ENCODE measurements around the gene AKAP13. TPM values are rescaled to one million over a fixed set of nuclear protein-coding genes. Genes with fewer than 3 reads are reported as not detected.

Gene AKAP13
- total and polyA plus RNA-seq, 2 of the 13 experiments (the other 11 are each of a cell fraction or from before 2014, with no cell fraction given): 6.7 to 27.1 TPM

GRCh38 chr15:85767785-85768529, 387.6 kb downstream of the AKAP13 start:
- CTCF ChIA-PET (ENCODE audit: low intra/inter-chr PET ratio, low total read pairs): no interaction called here
- FAIRE-seq: no peak
- no peak for DNase-seq (ENCODE audit: low spot score)

More at GRCh38 chr15:85767785-85768529, 387.6 kb downstream of the AKAP13 start:
- intact Hi-C loops (cut with micrococcal nuclease; ENCODE audit: unreplicated experiment) (no loop called here), in situ Hi-C loops (cut with HindIII; ENCODE audit: extremely low pct_ligation_motif_present, low pct_unique_long_range_greater_than_20kb) (no loop called here)
- H3K4me3 ChIP-seq (replicated peaks in 1 of 3; ENCODE audit: insufficient read depth in 1 of 3, low read depth in 2 of 3, low read length in 3 of 3): no peak overlapping the region
- no peaks in the 10 kb centered on the region for H4K20me1 ChIP-seq (ENCODE audit: insufficient read depth, low read length)
- no peak overlapping the region for H2AFZ ChIP-seq (ENCODE audit: low read length)
- no peak overlapping the region for H3K4me2 ChIP-seq (ENCODE audit: low read depth, low read length)
- H3K36me3 ChIP-seq (replicated peaks in 1 of 2; ENCODE audit: control insufficient read depth in 1 of 2, insufficient read depth in 2 of 2, low read length in 2 of 2): peaks cover 6 to 7% of the 10 kb centered on the region in 2 experiments; a peak in 4 of 5 replicates
- no peak overlapping the region for H3K9ac ChIP-seq (ENCODE audit: insufficient read depth, low read depth, low read length)
- H3K9me3 ChIP-seq (ENCODE audit: low read length): no peaks in the 10 kb centered on the region
- H3K27ac ChIP-seq (ENCODE audit: extremely low read length, insufficient read depth, low read length): no peak overlapping the region
- 94% methylated on average over 17 of the region's 26 CpGs for WGBS (ENCODE audit: low lambda C conversion rate)
- ATAC-seq: no peak
- H3K79me2 ChIP-seq (ENCODE audit: insufficient read depth, low read length): peaks cover 14% of the 10 kb centered on the region
- H3K27me3 ChIP-seq (ENCODE audit: control insufficient read depth in 1 of 2, insufficient read depth in 2 of 2, low read length in 2 of 2): no peaks in the 10 kb centered on the region
- peak; percentile 23; the same call in 1 of the 2 replicates for TF ChIP-seq ZBTB33 (CRISPR knock-in tag; IDR thresholded peaks at IDR 0.05)
- TF ChIP-seq, protein P1, sequence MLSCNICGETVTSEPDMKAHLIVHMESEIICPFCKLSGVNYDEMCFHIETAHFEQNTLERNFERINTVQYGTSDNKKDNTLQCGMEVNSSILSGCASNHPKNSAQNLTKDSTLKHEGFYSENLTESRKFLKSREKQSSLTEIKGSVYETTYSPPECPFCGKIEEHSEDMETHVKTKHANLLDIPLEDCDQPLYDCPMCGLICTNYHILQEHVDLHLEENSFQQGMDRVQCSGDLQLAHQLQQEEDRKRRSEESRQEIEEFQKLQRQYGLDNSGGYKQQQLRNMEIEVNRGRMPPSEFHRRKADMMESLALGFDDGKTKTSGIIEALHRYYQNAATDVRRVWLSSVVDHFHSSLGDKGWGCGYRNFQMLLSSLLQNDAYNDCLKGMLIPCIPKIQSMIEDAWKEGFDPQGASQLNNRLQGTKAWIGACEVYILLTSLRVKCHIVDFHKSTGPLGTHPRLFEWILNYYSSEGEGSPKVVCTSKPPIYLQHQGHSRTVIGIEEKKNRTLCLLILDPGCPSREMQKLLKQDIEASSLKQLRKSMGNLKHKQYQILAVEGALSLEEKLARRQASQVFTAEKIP (CRISPR knock-in tag; IDR thresholded peaks at IDR 0.05; ENCODE audit: borderline replicate concordance): no peak
- TF ChIP-seq, protein P2, sequence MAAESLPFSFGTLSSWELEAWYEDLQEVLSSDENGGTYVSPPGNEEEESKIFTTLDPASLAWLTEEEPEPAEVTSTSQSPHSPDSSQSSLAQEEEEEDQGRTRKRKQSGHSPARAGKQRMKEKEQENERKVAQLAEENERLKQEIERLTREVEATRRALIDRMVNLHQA (CRISPR knock-in tag; IDR thresholded peaks at IDR 0.05): no peak
- TF ChIP-seq ZNF501 (CRISPR knock-in tag; IDR thresholded peaks at IDR 0.05): no peak
- no peak for TF ChIP-seq TBX3 (IDR thresholded peaks at IDR 0.05; ENCODE audit: borderline replicate concordance)
- TF ChIP-seq CREB1 (IDR thresholded peaks at IDR 0.05): no peak
- TF ChIP-seq CREB1 (CRISPR knock-in tag; IDR thresholded peaks at IDR 0.05): no peak
- no peak for TF ChIP-seq PHF20 (CRISPR knock-in tag; IDR thresholded peaks at IDR 0.05)
- no peak for TF ChIP-seq SKI (IDR thresholded peaks at IDR 0.05; ENCODE audit: partially characterized antibody)
- POLR2A ChIA-PET: no interaction called here
- H3K4me1 ChIP-seq (ENCODE audit: insufficient read depth, low read length): peaks cover 38% of the 10 kb centered on the region
- no TSS peak for BruUV-seq (replicated peaks)
